ENCODE results near the gene THEM4. TPM values are rescaled to one million over a fixed set of nuclear protein-coding genes. Genes with fewer than 3 reads are reported as not detected.

Gene THEM4
- total RNA-seq, 1 experiment from 2014 or later = 10.9 TPM

GRCh38 chr1:151914076-151914475 is 4.8 kb upstream of the THEM4 start:
- H3K27ac Mint-ChIP-seq = no peak overlapping the region
- DNase-seq (ENCODE audit: low spot score) (no peak), ATAC-seq (no peak)
- peaks cover 6% of the 10 kb centered on the region for H3K9me3 Mint-ChIP-seq
- H3K27me3 Mint-ChIP-seq (ENCODE audit: low read depth) = no peaks in the 10 kb centered on the region
- ChIA-PET CTCF (no interaction called here), POLR2A (no interaction called here)
- peaks cover 2% of the 10 kb centered on the region; the same call in 1 of the 2 replicates for H3K36me3 Mint-ChIP-seq
- TF ChIP-seq PREB (CRISPR knock-in tag; IDR thresholded peaks at IDR 0.05; ENCODE audit: borderline replicate concordance) (no peak), ZNF281 (CRISPR knock-in tag; IDR thresholded peaks at IDR 0.05) (no peak), ZNF423 (CRISPR knock-in tag; IDR thresholded peaks at IDR 0.05) (no peak), ETV6 (CRISPR knock-in tag; IDR thresholded peaks at IDR 0.05) (no peak), CBFB (CRISPR knock-in tag; IDR thresholded peaks at IDR 0.05; ENCODE audit: low read depth) (no peak), MLX (CRISPR knock-in tag; IDR thresholded peaks at IDR 0.05) (no peak), CREB1 (CRISPR knock-in tag; IDR thresholded peaks at IDR 0.05) (no peak), SOX15 (CRISPR knock-in tag; IDR thresholded peaks at IDR 0.05) (no peak), IRF1 (CRISPR knock-in tag; IDR thresholded peaks at IDR 0.05) (no peak), ZNF396 (CRISPR knock-in tag; IDR thresholded peaks at IDR 0.05; ENCODE audit: borderline replicate concordance) (no peak), NR1H2 (CRISPR knock-in tag; IDR thresholded peaks at IDR 0.05) (no peak), ZNF416 (CRISPR knock-in tag; IDR thresholded peaks at IDR 0.05) (no peak), ZNF425 (CRISPR knock-in tag; conservative IDR thresholded peaks at IDR 0.05) (no peak), SMAD3 (CRISPR knock-in tag; IDR thresholded peaks at IDR 0.05; ENCODE audit: borderline replicate concordance) (no peak), PRRX2 (CRISPR knock-in tag; IDR thresholded peaks at IDR 0.05) (no peak), PRDM15 (CRISPR knock-in tag; IDR thresholded peaks at IDR 0.05) (no peak), NFE2L1 (CRISPR knock-in tag; IDR thresholded peaks at IDR 0.05) (no peak), EMX1 (CRISPR knock-in tag; IDR thresholded peaks at IDR 0.05) (no peak), MAX (CRISPR knock-in tag; IDR thresholded peaks at IDR 0.05) (no peak), ELF4 (CRISPR knock-in tag; IDR thresholded peaks at IDR 0.05; ENCODE audit: low read depth) (no peak)
- H3K4me3 Mint-ChIP-seq = no peak overlapping the region
- peaks cover 12% of the 10 kb centered on the region for H3K4me1 Mint-ChIP-seq

Data from WTC11 (cell line).